ENCODE measurements around the gene AP4B1. TPM values are rescaled to one million over a fixed set of nuclear protein-coding genes. Genes with fewer than 3 reads are reported as not detected.

The AP4B1 gene
- total and polyA plus RNA-seq, 11 donors, result 7.3 to 17.2 (median 10.5) TPM

DNA sequence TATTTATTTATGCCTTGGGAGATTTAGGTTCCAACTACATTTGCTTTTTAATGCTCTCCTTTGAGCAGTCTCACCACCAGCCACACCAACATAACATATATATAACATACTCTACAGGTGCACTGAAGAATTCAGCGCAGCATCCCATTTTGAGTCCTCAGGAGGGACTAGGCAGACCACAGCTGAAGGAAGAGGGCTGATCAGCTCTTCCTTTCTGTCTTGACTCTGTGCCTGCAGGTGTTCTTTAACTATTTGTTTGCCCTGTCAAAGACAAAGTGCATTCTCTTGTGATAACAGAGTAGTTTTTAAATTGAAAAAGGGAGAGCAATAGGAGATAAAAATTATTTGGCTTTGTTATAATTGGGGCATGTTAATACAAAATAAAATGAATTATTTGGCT lies 41.5 kb upstream of the AP4B1 start:
- Histone ChIP-seq H3K27ac (no peak overlapping the region), H3K9me3 (peaks cover 0 to 8% (median 0%) of the 10 kb centered on the region in 12 donors), H3K4me1 (peaks cover 0 to 50% (median 24%) of the 10 kb centered on the region in 12 donors), H3K27me3 (no peaks in the 10 kb centered on the region), H3K36me3 (peaks cover 0 to 35% (median 21%) of the 10 kb centered on the region in 9 donors), H3K4me3 (no peak overlapping the region)
- intact Hi-C loops (cut with DNase I), result no loop called here
- DNase-seq, result no peak
- TF ChIP-seq, protein P1, sequence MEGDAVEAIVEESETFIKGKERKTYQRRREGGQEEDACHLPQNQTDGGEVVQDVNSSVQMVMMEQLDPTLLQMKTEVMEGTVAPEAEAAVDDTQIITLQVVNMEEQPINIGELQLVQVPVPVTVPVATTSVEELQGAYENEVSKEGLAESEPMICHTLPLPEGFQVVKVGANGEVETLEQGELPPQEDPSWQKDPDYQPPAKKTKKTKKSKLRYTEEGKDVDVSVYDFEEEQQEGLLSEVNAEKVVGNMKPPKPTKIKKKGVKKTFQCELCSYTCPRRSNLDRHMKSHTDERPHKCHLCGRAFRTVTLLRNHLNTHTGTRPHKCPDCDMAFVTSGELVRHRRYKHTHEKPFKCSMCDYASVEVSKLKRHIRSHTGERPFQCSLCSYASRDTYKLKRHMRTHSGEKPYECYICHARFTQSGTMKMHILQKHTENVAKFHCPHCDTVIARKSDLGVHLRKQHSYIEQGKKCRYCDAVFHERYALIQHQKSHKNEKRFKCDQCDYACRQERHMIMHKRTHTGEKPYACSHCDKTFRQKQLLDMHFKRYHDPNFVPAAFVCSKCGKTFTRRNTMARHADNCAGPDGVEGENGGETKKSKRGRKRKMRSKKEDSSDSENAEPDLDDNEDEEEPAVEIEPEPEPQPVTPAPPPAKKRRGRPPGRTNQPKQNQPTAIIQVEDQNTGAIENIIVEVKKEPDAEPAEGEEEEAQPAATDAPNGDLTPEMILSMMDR (IDR thresholded peaks at IDR 0.05), result no peak
- TF ChIP-seq POLR2A (IDR thresholded peaks at IDR 0.05), result no peak
- WGBS, 4 donors, result 26 to 75% (median 58%) methylated on average over 1 of the region's 1 CpG
- no peak for ATAC-seq

DNA sequence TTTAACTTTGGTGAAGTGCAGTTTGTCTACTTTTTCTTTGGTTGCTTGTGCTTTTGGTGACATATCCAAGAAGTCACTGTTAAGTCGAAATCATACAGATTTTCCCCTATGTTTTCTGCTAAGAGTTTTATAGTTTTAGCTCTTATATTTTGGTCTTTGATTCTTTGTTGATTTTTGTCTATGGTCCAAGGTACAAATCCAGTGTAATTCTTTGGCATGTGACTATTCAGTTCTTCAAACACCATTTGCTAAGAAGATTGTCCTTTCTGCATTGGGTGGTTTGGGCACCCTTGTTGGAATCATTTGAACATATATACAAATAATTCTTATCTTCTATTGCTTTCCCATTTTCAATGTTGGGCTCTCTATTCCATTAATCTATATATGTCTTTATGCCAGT lies 40.7 kb upstream of the AP4B1 start:
- no peaks in the 10 kb centered on the region for H3K27me3 ChIP-seq
- H3K9me3 ChIP-seq, result peaks cover 0 to 8% (median 0%) of the 10 kb centered on the region in 12 donors
- no peak for ATAC-seq
- no peak for DNase-seq
- intact Hi-C loops (cut with DNase I), result no loop called here
- no peak for TF ChIP-seq POLR2A (IDR thresholded peaks at IDR 0.05)
- TF ChIP-seq, protein P1 (IDR thresholded peaks at IDR 0.05), result no peak
- WGBS, 4 donors, result 94 to 100% (median 99%) methylated on average over 1 of the region's 1 CpG
- peaks cover 0 to 56% (median 25%) of the 10 kb centered on the region in 12 donors for H3K4me1 ChIP-seq
- H3K36me3 ChIP-seq, result peaks cover 0 to 41% (median 29%) of the 10 kb centered on the region in 9 donors
- H3K27ac ChIP-seq, result no peak overlapping the region
- no peak overlapping the region for H3K4me3 ChIP-seq

DNA sequence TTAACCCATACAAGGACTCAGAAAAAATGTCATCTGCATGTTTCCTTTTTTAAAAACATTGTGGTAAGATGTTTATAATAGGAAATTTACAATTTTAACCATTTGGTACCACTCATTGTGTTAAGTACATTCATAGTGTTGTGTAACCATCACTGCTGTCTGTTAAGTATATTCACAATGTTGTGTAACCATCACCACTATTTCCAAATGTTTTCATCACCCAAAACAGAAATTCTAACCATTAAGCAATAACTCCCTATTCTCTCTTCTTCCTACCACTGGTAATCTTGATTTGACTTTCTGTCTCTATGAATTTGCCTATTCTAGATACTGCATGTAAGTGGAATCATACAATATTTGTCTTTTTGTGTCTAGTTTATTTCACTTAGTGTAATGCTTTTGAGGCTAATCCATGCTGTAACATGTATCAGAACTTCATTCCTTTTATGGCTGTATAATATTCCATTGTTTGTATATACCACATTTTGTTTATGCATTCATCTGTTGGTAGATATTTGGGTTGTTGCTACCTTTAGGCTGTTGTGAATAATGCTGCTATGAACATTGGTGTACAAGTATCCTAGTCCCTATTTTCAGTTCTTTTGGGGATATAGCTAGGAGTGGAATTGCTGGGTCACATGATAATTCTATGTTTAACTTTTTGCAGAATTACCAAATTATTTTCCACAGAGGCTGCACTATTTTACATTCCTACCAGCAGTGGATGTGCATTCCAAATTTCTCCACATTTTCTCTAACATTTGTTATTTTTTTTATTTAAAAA lies 38.6 kb upstream of the AP4B1 start:
- H3K36me3 ChIP-seq, result peaks cover 0 to 41% (median 31%) of the 10 kb centered on the region in 9 donors
- peaks cover 0 to 50% (median 24%) of the 10 kb centered on the region in 12 donors for H3K4me1 ChIP-seq
- intact Hi-C loops (cut with DNase I), result no loop called here
- no peak overlapping the region for H3K4me3 ChIP-seq
- H3K27ac ChIP-seq, result no peak overlapping the region
- no peaks in the 10 kb centered on the region for H3K27me3 ChIP-seq
- no peak for DNase-seq
- ATAC-seq, result peak in 1 of 4 donors; percentile 29
- TF ChIP-seq POLR2A (IDR thresholded peaks at IDR 0.05), result no peak
- TF ChIP-seq, protein P1 (IDR thresholded peaks at IDR 0.05), result no peak
- H3K9me3 ChIP-seq, result peaks cover 0 to 8% (median 0%) of the 10 kb centered on the region in 12 donors

DNA sequence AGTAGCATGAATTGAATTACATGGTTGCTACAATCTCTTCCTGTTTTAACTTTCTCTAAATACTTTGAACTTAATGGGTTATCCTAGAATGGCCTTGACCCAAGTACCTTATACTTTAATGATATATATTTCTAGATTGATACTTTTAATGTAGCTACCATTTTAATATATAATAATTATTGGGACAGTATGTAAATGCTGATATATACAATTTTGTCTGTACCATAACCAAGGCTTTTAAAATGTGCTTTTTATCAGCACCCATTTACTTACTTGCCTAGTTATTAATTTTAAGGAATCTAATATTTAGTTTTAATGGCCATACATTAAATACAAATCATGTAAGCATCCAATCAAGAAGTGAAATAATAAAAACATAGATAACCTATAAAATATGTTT lies 37.9 kb upstream of the AP4B1 start:
- Histone ChIP-seq H3K9me3 (peaks cover 0 to 8% (median 0%) of the 10 kb centered on the region in 12 donors), H3K4me3 (no peak overlapping the region), H3K36me3 (peaks cover 0 to 41% (median 31%) of the 10 kb centered on the region in 9 donors), H3K27ac (no peak overlapping the region), H3K4me1 (peaks cover 0 to 50% (median 20%) of the 10 kb centered on the region in 12 donors), H3K27me3 (no peaks in the 10 kb centered on the region)
- no peak for ATAC-seq
- intact Hi-C loops (cut with DNase I), result no loop called here
- no peak for TF ChIP-seq POLR2A (IDR thresholded peaks at IDR 0.05)
- TF ChIP-seq, protein P1 (IDR thresholded peaks at IDR 0.05), result no peak
- DNase-seq, result no peak

All from heart left ventricle (tissue), 16 donors.